ENCODE measurements around the gene IFNGR2.

IFNGR2 gene, protein sequence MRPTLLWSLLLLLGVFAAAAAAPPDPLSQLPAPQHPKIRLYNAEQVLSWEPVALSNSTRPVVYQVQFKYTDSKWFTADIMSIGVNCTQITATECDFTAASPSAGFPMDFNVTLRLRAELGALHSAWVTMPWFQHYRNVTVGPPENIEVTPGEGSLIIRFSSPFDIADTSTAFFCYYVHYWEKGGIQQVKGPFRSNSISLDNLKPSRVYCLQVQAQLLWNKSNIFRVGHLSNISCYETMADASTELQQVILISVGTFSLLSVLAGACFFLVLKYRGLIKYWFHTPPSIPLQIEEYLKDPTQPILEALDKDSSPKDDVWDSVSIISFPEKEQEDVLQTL

DNA sequence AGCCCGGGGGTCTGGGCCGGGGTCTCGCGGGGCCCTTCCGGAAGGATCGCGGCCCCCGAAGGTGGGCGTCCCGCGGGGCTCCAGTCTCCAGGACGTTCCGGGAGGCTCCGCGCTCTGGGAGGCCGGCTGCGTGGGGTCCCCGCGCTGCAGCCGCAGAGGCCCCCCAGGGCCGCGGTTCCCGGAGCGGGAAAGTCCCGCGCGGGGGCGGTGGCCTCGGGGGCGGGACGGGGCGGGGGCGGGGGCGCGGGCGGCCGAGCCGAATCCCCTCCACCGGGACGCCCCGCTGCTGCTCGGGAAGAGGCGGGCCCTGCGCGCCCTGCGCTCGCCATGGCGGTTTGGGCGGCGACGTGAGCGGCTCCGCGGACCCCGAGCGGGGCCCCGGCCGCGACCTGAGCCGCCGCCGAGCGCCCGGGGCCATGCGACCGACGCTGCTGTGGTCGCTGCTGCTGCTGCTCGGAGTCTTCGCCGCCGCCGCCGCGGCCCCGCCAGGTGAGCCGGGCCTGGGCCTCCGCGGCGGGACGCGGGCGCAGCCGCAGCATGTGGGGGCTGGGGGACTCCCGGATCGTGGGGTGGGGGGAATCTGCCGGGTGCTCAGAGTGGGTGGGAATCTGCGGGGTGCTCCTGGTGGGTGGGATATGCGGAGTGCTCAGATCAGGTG is at the start of gene IFNGR2:
Gene IFNGR2 (plus strand): TSS at position 286 of the 658 bp plus-strand sequence. CDS start 131 bp downstream, at position 417.
- Mint-ChIP-seq H3K4me3 (peak within 1 kb of the TSS; percentile 95 to 96 (median 96)), H3K36me3 (ENCODE audit: low read depth) (peaks cover 7% of the 10 kb centered on the region), H3K4me1 (peaks cover 17% of the 10 kb centered on the region), H3K27me3 (ENCODE audit: low read depth) (peaks cover 8% of the 10 kb centered on the region), H3K27ac (peak within 1 kb of the TSS; percentile 94 to 97 (median 97)), H3K9me3 (no peaks in the 10 kb centered on the region)
- TF ChIP-seq, protein P1, sequence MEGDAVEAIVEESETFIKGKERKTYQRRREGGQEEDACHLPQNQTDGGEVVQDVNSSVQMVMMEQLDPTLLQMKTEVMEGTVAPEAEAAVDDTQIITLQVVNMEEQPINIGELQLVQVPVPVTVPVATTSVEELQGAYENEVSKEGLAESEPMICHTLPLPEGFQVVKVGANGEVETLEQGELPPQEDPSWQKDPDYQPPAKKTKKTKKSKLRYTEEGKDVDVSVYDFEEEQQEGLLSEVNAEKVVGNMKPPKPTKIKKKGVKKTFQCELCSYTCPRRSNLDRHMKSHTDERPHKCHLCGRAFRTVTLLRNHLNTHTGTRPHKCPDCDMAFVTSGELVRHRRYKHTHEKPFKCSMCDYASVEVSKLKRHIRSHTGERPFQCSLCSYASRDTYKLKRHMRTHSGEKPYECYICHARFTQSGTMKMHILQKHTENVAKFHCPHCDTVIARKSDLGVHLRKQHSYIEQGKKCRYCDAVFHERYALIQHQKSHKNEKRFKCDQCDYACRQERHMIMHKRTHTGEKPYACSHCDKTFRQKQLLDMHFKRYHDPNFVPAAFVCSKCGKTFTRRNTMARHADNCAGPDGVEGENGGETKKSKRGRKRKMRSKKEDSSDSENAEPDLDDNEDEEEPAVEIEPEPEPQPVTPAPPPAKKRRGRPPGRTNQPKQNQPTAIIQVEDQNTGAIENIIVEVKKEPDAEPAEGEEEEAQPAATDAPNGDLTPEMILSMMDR (IDR thresholded peaks at IDR 0.05; ENCODE audit: unreplicated experiment in 3 of 3), result no peak

DNA sequence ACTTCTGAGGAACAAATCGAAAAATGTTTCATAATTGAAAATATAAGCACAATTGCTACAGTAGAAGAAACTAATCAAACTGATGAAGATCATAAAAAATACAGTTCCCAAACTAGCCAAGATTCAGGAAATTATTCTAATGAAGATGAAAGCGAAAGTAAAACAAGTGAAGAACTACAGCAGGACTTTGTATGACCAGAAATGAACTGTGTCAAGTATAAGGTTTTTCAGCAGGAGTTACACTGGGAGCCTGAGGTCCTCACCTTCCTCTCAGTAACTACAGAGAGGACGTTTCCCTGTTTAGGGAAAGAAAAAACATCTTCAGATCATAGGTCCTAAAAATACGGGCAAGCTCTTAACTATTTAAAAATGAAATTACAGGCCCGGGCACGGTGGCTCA is 47.9 kb upstream of the IFNGR2 start:
- H3K27me3 Mint-ChIP-seq (ENCODE audit: low read depth), result no peaks in the 10 kb centered on the region
- H3K27ac Mint-ChIP-seq, result no peak overlapping the region
- H3K9me3 Mint-ChIP-seq, result no peaks in the 10 kb centered on the region
- TF ChIP-seq, protein P1 (IDR thresholded peaks at IDR 0.05; ENCODE audit: unreplicated experiment in 3 of 3), result no peak
- H3K36me3 Mint-ChIP-seq (ENCODE audit: low read depth), result peaks cover 45% of the 10 kb centered on the region
- H3K4me3 Mint-ChIP-seq, result no peak overlapping the region
- peaks cover 12% of the 10 kb centered on the region for H3K4me1 Mint-ChIP-seq

DNA sequence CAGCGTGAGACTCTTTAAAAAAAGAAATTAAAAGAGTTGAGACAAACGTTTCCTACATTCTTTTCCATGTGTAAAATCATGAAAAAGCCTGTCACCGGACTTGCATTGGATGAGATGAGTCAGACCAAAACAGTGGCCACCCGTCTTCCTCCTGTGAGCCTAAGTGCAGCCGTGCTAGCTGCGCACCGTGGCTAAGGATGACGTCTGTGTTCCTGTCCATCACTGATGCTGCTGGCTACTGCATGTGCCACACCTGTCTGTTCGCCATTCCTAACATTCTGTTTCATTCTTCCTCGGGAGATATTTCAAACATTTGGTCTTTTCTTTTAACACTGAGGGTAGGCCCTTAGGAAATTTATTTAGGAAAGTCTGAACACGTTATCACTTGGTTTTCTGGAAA is 47.2 kb upstream of the IFNGR2 start:
- Mint-ChIP-seq H3K27me3 (ENCODE audit: low read depth) (no peaks in the 10 kb centered on the region), H3K4me3 (no peak overlapping the region), H3K36me3 (ENCODE audit: low read depth) (peaks cover 40% of the 10 kb centered on the region), H3K27ac (peak overlapping the region in 2 of 3 experiments; percentile 12 to 24), H3K9me3 (no peaks in the 10 kb centered on the region), H3K4me1 (peaks cover 17% of the 10 kb centered on the region)
- TF ChIP-seq, protein P1 (IDR thresholded peaks at IDR 0.05; ENCODE audit: unreplicated experiment in 3 of 3), result no peak

DNA sequence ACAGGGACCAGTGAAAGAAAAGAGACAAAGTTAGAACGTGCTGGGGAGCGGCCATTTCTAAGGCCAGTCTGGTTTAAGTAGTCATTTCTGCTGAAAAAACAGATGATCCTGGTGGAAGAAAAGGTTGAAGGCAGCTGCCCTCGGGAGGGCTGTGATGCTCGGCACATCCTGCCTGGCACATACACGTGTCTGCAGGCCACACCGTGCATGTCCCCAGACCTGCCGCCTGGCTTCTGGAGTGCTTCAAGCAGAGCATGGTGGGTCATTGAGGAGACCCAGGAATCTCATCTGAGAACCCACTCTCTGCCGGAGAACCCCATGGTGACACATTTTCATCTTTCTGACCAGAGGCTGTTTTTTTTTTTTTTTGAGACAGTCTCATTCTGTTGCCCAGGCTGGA is 46.0 kb upstream of the IFNGR2 start:
- Mint-ChIP-seq H3K27ac (peak overlapping the region in 1 of 3 experiments; percentile 13), H3K4me3 (no peak overlapping the region), H3K4me1 (peaks cover 27% of the 10 kb centered on the region), H3K9me3 (no peaks in the 10 kb centered on the region), H3K36me3 (ENCODE audit: low read depth) (peaks cover 37% of the 10 kb centered on the region), H3K27me3 (ENCODE audit: low read depth) (no peaks in the 10 kb centered on the region)
- TF ChIP-seq, protein P1 (IDR thresholded peaks at IDR 0.05; ENCODE audit: unreplicated experiment in 3 of 3), result no peak

DNA sequence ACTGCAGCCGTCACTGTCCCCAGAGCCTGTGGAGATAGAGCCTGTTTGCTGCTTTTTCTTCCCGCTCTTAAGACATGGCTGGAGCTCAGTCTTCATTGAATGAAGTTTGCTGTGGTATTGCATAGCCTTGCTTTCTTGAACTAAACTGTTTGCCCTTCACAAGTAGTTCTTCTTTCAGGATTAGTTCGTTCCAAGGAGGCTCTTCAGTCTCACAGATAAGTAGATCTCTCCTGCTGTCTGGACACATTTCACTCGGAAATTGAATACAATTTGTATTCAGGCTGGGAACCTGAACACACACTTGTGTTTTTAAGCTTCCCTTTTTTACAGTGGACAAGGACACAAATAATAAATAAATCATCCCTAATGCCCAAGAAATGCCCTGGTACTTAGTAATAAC is 43.8 kb upstream of the IFNGR2 start:
- Mint-ChIP-seq H3K4me3 (no peak overlapping the region), H3K4me1 (peaks cover 28% of the 10 kb centered on the region), H3K27me3 (ENCODE audit: low read depth) (peaks cover 4% of the 10 kb centered on the region), H3K9me3 (no peaks in the 10 kb centered on the region), H3K27ac (no peak overlapping the region), H3K36me3 (ENCODE audit: low read depth) (peaks cover 30% of the 10 kb centered on the region)
- TF ChIP-seq, protein P1 (IDR thresholded peaks at IDR 0.05; ENCODE audit: unreplicated experiment in 3 of 3), result no peak

Data from nephron (organoid).